ENCODE data around the gene SLC25A21. TPM values are rescaled to one million over a fixed set of nuclear protein-coding genes. Genes with fewer than 3 reads are reported as not detected.

Gene SLC25A21
- polyA plus RNA-seq, 1 experiment = 1.5 TPM

DNA sequence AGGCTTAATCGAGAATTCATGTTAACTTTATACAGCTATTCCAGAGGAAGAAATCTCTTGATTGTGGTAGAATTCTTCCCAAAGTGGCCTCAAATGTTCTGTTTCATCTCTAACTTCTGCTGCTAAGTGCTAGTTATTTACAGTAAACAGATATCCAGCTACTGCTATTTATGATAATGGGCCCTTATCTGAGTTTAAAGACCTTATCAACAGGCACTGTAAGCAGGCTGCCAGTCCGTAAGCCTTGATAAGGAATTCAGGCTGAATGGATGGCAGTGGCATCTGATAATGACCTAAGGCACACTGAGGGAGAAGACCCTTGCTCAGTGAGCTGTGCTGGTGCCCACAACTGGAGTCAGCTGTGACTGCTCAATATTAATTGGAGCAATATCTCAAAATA is 451.7 kb downstream of the SLC25A21 start:
- Histone ChIP-seq H3K9me3 (ENCODE audit: control insufficient read depth, insufficient read depth, low read length) (no peaks in the 10 kb centered on the region), H3K4me3 (ENCODE audit: low read depth, low read length) (no peak overlapping the region), H3K27ac (ENCODE audit: low read depth, low read length) (no peak overlapping the region), H3K27me3 (ENCODE audit: control insufficient read depth, insufficient read depth, low read length) (no peaks in the 10 kb centered on the region)
- TF ChIP-seq, protein P1, sequence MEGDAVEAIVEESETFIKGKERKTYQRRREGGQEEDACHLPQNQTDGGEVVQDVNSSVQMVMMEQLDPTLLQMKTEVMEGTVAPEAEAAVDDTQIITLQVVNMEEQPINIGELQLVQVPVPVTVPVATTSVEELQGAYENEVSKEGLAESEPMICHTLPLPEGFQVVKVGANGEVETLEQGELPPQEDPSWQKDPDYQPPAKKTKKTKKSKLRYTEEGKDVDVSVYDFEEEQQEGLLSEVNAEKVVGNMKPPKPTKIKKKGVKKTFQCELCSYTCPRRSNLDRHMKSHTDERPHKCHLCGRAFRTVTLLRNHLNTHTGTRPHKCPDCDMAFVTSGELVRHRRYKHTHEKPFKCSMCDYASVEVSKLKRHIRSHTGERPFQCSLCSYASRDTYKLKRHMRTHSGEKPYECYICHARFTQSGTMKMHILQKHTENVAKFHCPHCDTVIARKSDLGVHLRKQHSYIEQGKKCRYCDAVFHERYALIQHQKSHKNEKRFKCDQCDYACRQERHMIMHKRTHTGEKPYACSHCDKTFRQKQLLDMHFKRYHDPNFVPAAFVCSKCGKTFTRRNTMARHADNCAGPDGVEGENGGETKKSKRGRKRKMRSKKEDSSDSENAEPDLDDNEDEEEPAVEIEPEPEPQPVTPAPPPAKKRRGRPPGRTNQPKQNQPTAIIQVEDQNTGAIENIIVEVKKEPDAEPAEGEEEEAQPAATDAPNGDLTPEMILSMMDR (IDR thresholded peaks at IDR 0.05; ENCODE audit: low read depth, low read length) = no peak
- no peak for DNase-seq (ENCODE audit: low read depth, low spot score)
- CTCF ChIA-PET = no interaction called here
- POLR2A ChIA-PET = no interaction called here

DNA sequence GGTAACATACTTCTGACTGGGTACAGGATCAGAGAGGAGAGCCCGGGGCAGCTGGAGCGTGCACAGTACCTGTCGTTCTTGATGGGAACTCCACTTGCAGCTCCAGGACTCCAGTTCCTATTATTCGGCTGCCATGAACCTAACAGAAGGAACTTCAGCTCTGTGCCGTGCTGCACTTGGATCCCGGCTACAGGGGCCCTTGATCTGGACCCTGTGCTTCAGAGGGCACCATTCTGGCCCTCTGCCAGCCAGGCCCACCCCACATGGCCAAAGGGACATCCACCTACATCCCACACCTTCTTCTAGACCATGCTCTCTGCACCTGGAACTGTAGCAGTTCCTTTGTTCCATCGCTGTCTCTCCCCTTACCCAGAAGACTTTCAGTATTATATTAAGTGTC is 452.6 kb downstream of the SLC25A21 start:
- Histone ChIP-seq H3K27ac (ENCODE audit: low read depth, low read length) (no peak overlapping the region), H3K9me3 (ENCODE audit: control insufficient read depth, insufficient read depth, low read length) (no peaks in the 10 kb centered on the region), H3K4me3 (ENCODE audit: low read depth, low read length) (no peak overlapping the region), H3K27me3 (ENCODE audit: control insufficient read depth, insufficient read depth, low read length) (no peaks in the 10 kb centered on the region)
- ChIA-PET CTCF (no interaction called here), POLR2A (no interaction called here)
- TF ChIP-seq, protein P1 (IDR thresholded peaks at IDR 0.05; ENCODE audit: low read depth, low read length) = no peak
- DNase-seq (ENCODE audit: low read depth, low spot score) = no peak

DNA sequence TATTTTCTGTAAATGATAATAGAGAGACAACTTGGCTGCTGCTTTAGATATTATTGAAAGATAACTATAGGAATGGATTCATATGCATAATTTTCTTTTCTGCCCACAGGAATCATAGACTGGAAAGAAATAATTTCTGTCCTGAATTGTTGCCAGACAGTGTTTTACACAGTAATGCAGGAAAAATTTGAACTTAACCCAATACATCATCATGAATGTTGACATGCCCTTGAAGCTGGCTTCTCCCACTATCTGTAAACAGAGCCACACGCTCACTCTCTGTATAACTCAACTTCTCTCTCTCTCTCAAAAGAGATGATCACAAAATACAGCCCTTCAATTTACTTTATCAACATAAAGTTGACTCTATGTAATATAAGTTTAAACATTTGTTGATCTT is 454.2 kb downstream of the SLC25A21 start:
- Histone ChIP-seq H3K27me3 (ENCODE audit: control insufficient read depth, insufficient read depth, low read length) (no peaks in the 10 kb centered on the region), H3K4me3 (ENCODE audit: low read depth, low read length) (no peak overlapping the region), H3K9me3 (ENCODE audit: control insufficient read depth, insufficient read depth, low read length) (no peaks in the 10 kb centered on the region), H3K27ac (ENCODE audit: low read depth, low read length) (no peak overlapping the region)
- CTCF ChIA-PET = interaction anchor here (1.1 to 2.0 kb wide), 2 partner anchors 30 to 432 kb away, joined by 3 to 6 read pairs; no protein-coding TSS in a partner anchor
- POLR2A ChIA-PET = no interaction called here
- TF ChIP-seq, protein P1 (IDR thresholded peaks at IDR 0.05; ENCODE audit: low read depth, low read length) = no peak
- DNase-seq (ENCODE audit: low read depth, low spot score) = no peak

DNA sequence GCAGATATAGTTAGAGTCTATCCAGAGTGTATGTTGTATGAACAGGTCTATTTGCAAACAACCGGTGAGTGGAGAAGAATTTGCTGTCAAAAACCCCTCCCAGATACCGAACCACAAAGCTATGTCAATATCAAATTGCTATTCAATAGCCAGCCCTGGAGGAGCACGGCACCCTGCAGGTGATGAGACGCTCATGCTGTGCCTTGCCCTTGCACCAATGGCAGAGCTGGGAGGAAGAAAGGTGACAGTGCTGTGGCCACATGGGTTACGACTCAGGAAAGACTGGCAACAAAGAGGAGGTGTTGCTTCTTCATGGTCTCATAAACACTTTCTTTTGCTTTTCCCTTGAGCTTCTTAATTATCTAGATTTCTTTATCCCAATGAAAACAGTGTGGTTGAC is 455.0 kb downstream of the SLC25A21 start:
- ChIA-PET CTCF (interaction anchor here (1.0 to 2.0 kb wide), 3 partner anchors 31 to 432 kb away, joined by 3 to 6 read pairs (median 5); no protein-coding TSS in a partner anchor), POLR2A (no interaction called here)
- H3K27ac ChIP-seq (ENCODE audit: low read depth, low read length) = no peak overlapping the region
- no peak overlapping the region for H3K4me3 ChIP-seq (ENCODE audit: low read depth, low read length)
- TF ChIP-seq, protein P1 (IDR thresholded peaks at IDR 0.05; ENCODE audit: low read depth, low read length) = no peak
- H3K27me3 ChIP-seq (ENCODE audit: control insufficient read depth, insufficient read depth, low read length) = no peaks in the 10 kb centered on the region
- no peak for DNase-seq (ENCODE audit: low read depth, low spot score)
- H3K9me3 ChIP-seq (ENCODE audit: control insufficient read depth, insufficient read depth, low read length) = no peaks in the 10 kb centered on the region

DNA sequence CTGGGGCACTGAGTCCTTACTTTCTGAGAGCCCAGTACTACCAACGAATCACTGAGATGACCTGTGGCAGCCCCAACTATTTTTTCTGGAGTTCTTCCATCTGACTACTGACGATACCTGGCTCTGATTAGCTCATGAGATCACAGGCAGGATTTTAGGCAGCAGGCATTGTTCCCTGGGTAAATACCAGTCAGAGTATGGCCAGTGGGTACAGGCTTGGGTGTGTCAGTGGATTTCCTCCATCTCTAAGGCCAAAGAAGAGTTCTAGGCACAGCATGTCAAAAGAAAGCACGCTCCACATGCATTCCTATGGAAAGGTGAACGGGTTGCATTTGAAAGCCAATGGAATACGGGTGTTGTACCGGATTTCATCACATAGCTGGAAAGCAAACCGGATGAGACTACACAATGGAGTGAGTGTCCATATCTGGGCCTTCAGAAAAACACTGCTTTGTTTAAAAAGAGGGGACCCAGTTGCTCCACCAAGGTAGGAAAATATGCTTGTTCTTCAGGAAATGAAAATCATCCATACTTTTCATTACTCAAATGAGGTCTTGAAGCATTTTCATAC is 455.7 kb downstream of the SLC25A21 start:
- CTCF ChIA-PET = interaction anchor here (1.0 to 2.0 kb wide), 3 partner anchors 31 to 433 kb away, joined by 4 to 6 read pairs (median 5); no protein-coding TSS in a partner anchor
- TF ChIP-seq, protein P1 (IDR thresholded peaks at IDR 0.05; ENCODE audit: low read depth, low read length) = no peak
- POLR2A ChIA-PET = no interaction called here
- no peak overlapping the region for H3K27ac ChIP-seq (ENCODE audit: low read depth, low read length)
- H3K4me3 ChIP-seq (ENCODE audit: low read depth, low read length) = no peak overlapping the region
- DNase-seq (ENCODE audit: low read depth, low spot score) = no peak
- no peaks in the 10 kb centered on the region for H3K27me3 ChIP-seq (ENCODE audit: control insufficient read depth, insufficient read depth, low read length)
- H3K9me3 ChIP-seq (ENCODE audit: control insufficient read depth, insufficient read depth, low read length) = no peaks in the 10 kb centered on the region
